Adrenal gland (tissue), 5 donors: ENCODE results near the gene GRIA3.

Source experiments
- POLR2A ChIP-seq, 2 donors: fragments of 450-650 bp; IDR thresholded peaks; one replicate each; pipeline ENCODE4 v1.6.1; 2017; ENCODE audit warnings: antibody characterized with exemption in 2 of 2, mild to moderate bottlenecking in 2 of 2, moderate library complexity in 1 of 2
- TF ChIP-seq, protein P1 (sequence below), 6 experiments: fragments of 450-650 bp in 4 of 6; fragments of 200-600 bp in 2 of 6; sonication (generic) in 1 of 6; IDR thresholded peaks; 1 replicate in 5 of 6; 2 replicates in 1 of 6; pipeline versions ENCODE4 v1.5.1 to v1.8.0; 2016 to 2021; ENCODE audit warnings: antibody characterized with exemption in 6 of 6, mild to moderate bottlenecking in 2 of 6, moderate library complexity in 1 of 6
- donor health status: DM: no; HTN: no; CAD: no.

DNA sequence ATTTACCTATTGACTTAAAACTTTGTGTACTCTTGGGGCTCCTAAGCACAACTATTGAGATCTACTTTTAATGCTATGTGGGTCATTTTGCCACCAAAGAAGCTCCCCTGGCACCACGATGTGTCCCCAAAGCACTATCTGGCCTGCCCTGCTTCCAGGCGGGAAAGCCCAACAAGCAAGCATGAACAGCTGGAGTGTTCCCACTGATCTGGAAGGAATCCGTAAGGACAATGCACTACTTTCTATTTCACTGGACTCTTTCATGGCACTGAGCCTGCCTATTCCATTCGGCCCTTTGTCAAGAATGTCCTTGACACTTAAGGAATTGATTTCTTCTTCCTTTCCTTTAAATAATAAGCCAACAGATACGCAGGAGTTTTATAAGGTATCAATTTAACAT lies 38.8 kb downstream of the GRIA3 start:
- TF ChIP-seq, protein P1, sequence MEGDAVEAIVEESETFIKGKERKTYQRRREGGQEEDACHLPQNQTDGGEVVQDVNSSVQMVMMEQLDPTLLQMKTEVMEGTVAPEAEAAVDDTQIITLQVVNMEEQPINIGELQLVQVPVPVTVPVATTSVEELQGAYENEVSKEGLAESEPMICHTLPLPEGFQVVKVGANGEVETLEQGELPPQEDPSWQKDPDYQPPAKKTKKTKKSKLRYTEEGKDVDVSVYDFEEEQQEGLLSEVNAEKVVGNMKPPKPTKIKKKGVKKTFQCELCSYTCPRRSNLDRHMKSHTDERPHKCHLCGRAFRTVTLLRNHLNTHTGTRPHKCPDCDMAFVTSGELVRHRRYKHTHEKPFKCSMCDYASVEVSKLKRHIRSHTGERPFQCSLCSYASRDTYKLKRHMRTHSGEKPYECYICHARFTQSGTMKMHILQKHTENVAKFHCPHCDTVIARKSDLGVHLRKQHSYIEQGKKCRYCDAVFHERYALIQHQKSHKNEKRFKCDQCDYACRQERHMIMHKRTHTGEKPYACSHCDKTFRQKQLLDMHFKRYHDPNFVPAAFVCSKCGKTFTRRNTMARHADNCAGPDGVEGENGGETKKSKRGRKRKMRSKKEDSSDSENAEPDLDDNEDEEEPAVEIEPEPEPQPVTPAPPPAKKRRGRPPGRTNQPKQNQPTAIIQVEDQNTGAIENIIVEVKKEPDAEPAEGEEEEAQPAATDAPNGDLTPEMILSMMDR (IDR thresholded peaks at IDR 0.05) = no peak
- no peak for TF ChIP-seq POLR2A (IDR thresholded peaks at IDR 0.05)
